ENCODE results near the gene PAGE1.
"Not testable (repeated sequence)": the region's sequence is repeated elsewhere in the genome, so short reads cannot be mapped to it uniquely, and the experiment has no call there.

PAGE1 gene

GRCh38 chrX:49695276-49696180, at the start of gene PAGE1:
Gene PAGE1 (minus strand): TSS chrX:49695984. CDS start chrX:49694770, 1,214 bp downstream.
- DNase-seq (ENCODE audit: low spot score), result no peak

- DNase-seq (ENCODE audit: low spot score), result not testable (repeated sequence)
Observed at GRCh38 chrX:49741501-49741900, 45.7 kb upstream of the PAGE1 start.

GRCh38 chrX:49727847-49728246, 32.1 kb upstream of the PAGE1 start:
- no peak for DNase-seq (ENCODE audit: low spot score)

- DNase-seq (ENCODE audit: low spot score), result no peak
Observed at GRCh38 chrX:49726966-49727365, 31.2 kb upstream of the PAGE1 start.

GRCh38 chrX:49725923-49726904, 30.4 kb upstream of the PAGE1 start:
- no peak for DNase-seq (ENCODE audit: low spot score)

GRCh38 chrX:49725401-49725800, 29.6 kb upstream of the PAGE1 start:
- DNase-seq (ENCODE audit: low spot score), result no peak

- not testable (repeated sequence) for DNase-seq (ENCODE audit: low spot score)
Observed at GRCh38 chrX:49720106-49720505, 24.3 kb upstream of the PAGE1 start.

- no peak for DNase-seq (ENCODE audit: low spot score)
Observed at GRCh38 chrX:49712577-49712976, 16.8 kb upstream of the PAGE1 start.

- no peak for DNase-seq (ENCODE audit: low spot score)
Observed at GRCh38 chrX:49710744-49711319, 15.0 kb upstream of the PAGE1 start.

- no peak for DNase-seq (ENCODE audit: low spot score)
Observed at GRCh38 chrX:49704691-49705404, 9.1 kb upstream of the PAGE1 start.

GRCh38 chrX:49701933-49702332, 6.1 kb upstream of the PAGE1 start:
- DNase-seq (ENCODE audit: low spot score), result no peak

GRCh38 chrX:49701323-49701722, 5.5 kb upstream of the PAGE1 start:
- DNase-seq (ENCODE audit: low spot score), result no peak

- no peak for DNase-seq (ENCODE audit: low spot score)
Observed at GRCh38 chrX:49675075-49675719, 20.6 kb downstream of the PAGE1 start.

GRCh38 chrX:49673394-49673793, 22.4 kb downstream of the PAGE1 start:
- DNase-seq (ENCODE audit: low spot score), result no peak

GRCh38 chrX:49664824-49665223, 31.0 kb downstream of the PAGE1 start:
- DNase-seq (ENCODE audit: low spot score), result no peak

- DNase-seq (ENCODE audit: low spot score), result no peak
Observed at GRCh38 chrX:49661881-49662280, 33.9 kb downstream of the PAGE1 start.

GRCh38 chrX:49659771-49660170, 36.0 kb downstream of the PAGE1 start:
- no peak for DNase-seq (ENCODE audit: low spot score)

GRCh38 chrX:49656533-49656932, 39.3 kb downstream of the PAGE1 start:
- no peak for DNase-seq (ENCODE audit: low spot score)

- no peak for DNase-seq (ENCODE audit: low spot score)
Observed at GRCh38 chrX:49644991-49645637, 50.7 kb downstream of the PAGE1 start.
